ENCODE data around the gene ANKMY1. TPM values are rescaled to one million over a fixed set of nuclear protein-coding genes. Genes with fewer than 3 reads are reported as not detected.

Gene ANKMY1
- total and polyA plus RNA-seq, 2 of the 8 experiments (the other 6 are each of a cell fraction or from before 2014, with no cell fraction given) = 4.5 to 4.8 TPM

GRCh38 chr2:240538031-240538780, 19.6 kb downstream of the ANKMY1 start:
- 92% methylated on average over 20 of the region's 43 CpGs; no CpG with 5 or more reads in 1 of the 2 experiments for WGBS, 2 experiments (ENCODE audit: extremely low coverage in 1 of 2, insufficient coverage in 1 of 2, insufficient read length in 1 of 2, insufficient replicate concordance in 2 of 2, low coverage in 1 of 2, low lambda C conversion rate in 2 of 2, missing lambda C conversion rate in 1 of 2)
- Histone ChIP-seq H3K27ac (ENCODE audit: low read depth, low read length) (no peak overlapping the region), H2BK20ac (ENCODE audit: low read length) (no peak overlapping the region), H4K5ac (ENCODE audit: insufficient read length, low read depth, low read length) (no peak overlapping the region), H3K18ac (ENCODE audit: extremely low read depth, low read length) (no peak overlapping the region), H3K9me3 (ENCODE audit: insufficient read depth in 2 of 2, low read depth in 1 of 2, low read length in 1 of 2) (peaks cover 8 to 13% of the 10 kb centered on the region in 2 experiments), H4K8ac (ENCODE audit: extremely low read depth, insufficient read depth, low read length) (no peak overlapping the region), H3K4me2 (ENCODE audit: insufficient read depth in 1 of 2, low read depth in 2 of 2, low read length in 2 of 2) (no peak overlapping the region), H3K79me1 (ENCODE audit: low read depth, low read length) (no peaks in the 10 kb centered on the region), H3K9ac (replicated peaks in 1 of 4; ENCODE audit: extremely low read depth in 1 of 4, low read depth in 3 of 4, low read length in 3 of 4) (no peak overlapping the region), H3K23ac (ENCODE audit: insufficient read length) (no peak overlapping the region), H2BK12ac (ENCODE audit: low read depth, low read length) (no peak overlapping the region), H4K20me1 (replicated peaks in 1 of 2; ENCODE audit: control insufficient read depth in 1 of 2, insufficient read depth in 2 of 2, low read length in 2 of 2) (no peaks in the 10 kb centered on the region), H3K36me3 (ENCODE audit: control insufficient read depth in 2 of 4, insufficient read depth in 4 of 4, low read length in 3 of 4) (no peaks in the 10 kb centered on the region; a peak in 3 of 8 replicates), H2BK120ac (replicated peaks; ENCODE audit: low read depth, low read length) (no peak overlapping the region), H3K23me2 (ENCODE audit: low read depth, low read length) (no peaks in the 10 kb centered on the region), H3K14ac (ENCODE audit: insufficient read length) (no peak overlapping the region), H3K4me3 (ENCODE audit: extremely low read depth in 1 of 4, insufficient read depth in 2 of 4, low read depth in 3 of 4, low read length in 4 of 4) (no peak overlapping the region), H2BK5ac (ENCODE audit: low read depth, low read length) (no peak overlapping the region), H3K4ac (replicated peaks; ENCODE audit: insufficient read length, low read depth, low read length) (no peak overlapping the region), H4K91ac (replicated peaks; ENCODE audit: insufficient read length, low read length) (no peak overlapping the region), H3K27me3 (replicated peaks in 1 of 4; ENCODE audit: control insufficient read depth in 3 of 4, extremely low read depth in 1 of 4, insufficient read depth in 3 of 4, low read length in 3 of 4) (no peaks in the 10 kb centered on the region), H3K79me2 (ENCODE audit: control insufficient read depth in 1 of 2, insufficient read depth in 2 of 2, low read length in 2 of 2) (no peaks in the 10 kb centered on the region), H3K56ac (replicated peaks; ENCODE audit: insufficient read length, low read depth, low read length) (no peak overlapping the region), H2BK15ac (ENCODE audit: low read length) (no peak overlapping the region), H2AFZ (ENCODE audit: low read length) (no peak overlapping the region), H2AK5ac (ENCODE audit: low read depth, low read length) (no peak overlapping the region), H3K4me1 (replicated peaks in 1 of 4; ENCODE audit: control insufficient read depth in 3 of 4, insufficient read depth in 4 of 4, low read length in 3 of 4) (no peaks in the 10 kb centered on the region)
- FAIRE-seq (no peak), DNase-seq (ENCODE audit: low read depth in 1 of 2, low spot score in 2 of 2) (no peak)
- ChIA-PET CTCF (ENCODE audit: partially characterized antibody) (interaction anchor here (1.0 to 1.4 kb wide), 2 partner anchors 17 to 24 kb away, joined by 3 read pairs; no protein-coding TSS in a partner anchor), POLR2A (ENCODE audit: partially characterized antibody) (no interaction called here)
- TF ChIP-seq ATF3 (IDR thresholded peaks at IDR 0.05; ENCODE audit: insufficient read depth, low read depth, low read length) = no peak
- TF ChIP-seq USF2 (IDR thresholded peaks at IDR 0.05; ENCODE audit: low read length) = no peak
- TF ChIP-seq FOSL1 (IDR thresholded peaks at IDR 0.05; ENCODE audit: insufficient read depth, low read depth, low read length) = no peak
- no peak for TF ChIP-seq EP300 (IDR thresholded peaks at IDR 0.05; ENCODE audit: borderline replicate concordance in 1 of 2, low read depth in 2 of 2, low read length in 2 of 2)
